ENCODE measurements around the gene C2CD4D.
A peak's percentile ranks its signal among the peaks of the same experiment; 100 is the strongest.
"Not testable (repeated sequence)": the region's sequence is repeated elsewhere in the genome, so short reads cannot be mapped to it uniquely, and the experiment has no call there.

Gene C2CD4D

DNA sequence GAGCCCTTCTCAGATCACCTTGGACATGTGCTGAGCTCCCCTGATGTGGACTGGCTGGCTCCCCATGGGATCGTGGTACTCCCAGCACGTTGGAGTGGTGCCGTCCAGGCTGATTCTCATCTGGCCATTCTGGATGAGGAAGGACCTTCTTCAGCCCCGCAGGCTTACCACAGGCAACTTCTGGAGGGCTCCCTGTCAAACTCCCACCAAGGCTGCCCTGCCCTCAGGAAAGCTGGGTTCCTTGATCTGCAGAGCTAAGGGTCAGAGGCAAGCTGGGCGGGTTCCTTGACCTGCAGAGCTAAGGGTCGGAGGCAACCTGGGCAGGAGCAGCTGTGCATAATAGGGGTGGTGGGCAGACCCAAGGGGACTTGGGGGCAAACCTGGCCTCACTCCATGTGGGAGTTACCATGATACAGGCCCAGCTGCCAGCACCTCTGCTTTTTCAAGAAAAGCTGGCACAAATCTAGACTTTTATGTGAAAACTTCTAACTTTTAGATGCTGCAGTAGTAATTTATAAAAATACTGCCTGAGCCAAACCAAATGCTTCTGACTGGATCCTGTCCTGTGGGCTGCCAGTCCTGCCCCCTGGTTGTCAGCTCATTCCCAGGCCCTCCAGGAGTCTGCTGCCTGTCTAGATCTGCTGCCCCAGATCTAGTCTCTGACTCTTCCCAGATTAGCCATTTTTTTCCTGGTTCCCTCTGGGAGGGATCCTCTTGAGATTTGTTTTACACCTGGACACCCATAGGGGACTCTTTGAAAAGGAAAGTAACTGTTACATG is 19.5 kb upstream of the C2CD4D start:
- DNase-seq (ENCODE audit: low spot score): no peak

DNA sequence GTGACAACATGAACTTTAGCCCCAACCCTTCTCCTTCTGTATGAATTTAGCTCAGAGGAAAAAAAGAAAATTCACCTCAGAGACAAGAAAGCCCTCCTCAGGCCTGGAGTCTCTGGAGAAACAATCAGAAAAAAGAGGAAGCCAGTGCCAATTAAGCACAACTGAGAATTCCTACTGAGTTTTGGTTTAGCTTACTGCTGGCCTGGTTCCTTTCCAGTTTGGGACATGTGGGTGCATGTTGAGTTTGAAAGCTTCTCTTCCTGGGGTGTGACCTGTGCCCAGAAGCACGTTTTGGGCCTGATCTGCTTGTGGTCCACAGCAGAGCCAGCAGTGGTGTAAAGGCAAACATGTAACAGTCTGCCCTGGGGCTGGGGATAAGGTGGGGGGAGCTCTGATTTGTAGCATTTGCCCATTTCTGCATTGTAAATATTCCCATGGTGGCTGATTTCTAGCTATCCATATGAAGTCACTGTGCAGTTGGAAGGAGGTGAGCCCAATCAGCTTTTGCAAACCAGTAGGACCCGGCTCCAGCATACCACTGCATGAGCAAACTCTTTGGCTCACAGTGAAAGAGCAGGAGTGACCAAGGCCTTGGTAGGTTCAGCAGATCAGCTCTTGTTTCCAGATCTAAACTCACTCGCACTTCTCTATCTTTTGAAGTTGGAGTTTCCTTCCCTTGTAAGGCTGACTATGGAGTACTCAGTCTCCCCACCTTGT is 18.6 kb upstream of the C2CD4D start:
- DNase-seq (ENCODE audit: low spot score): no peak

DNA sequence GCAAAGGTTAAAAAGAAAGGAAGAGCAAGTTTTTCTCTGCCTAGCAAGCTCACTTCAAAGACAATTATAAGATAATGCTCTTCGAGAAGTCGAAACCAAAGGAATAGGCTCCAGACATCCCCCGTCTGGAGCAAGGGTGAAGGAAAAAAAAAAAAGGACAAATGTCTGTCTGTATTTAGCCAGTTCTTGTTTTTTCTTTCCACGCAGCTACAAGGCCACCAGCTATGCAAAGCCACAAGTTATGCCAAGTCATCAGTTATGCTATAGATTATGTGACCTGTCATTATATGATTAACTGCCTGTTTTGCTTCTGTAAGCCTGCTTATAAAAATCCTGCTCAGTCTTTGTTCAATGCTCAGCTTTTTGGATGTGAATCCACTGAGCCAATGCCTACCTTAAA is 16.3 kb upstream of the C2CD4D start:
- no peak for DNase-seq (ENCODE audit: low spot score)

DNA sequence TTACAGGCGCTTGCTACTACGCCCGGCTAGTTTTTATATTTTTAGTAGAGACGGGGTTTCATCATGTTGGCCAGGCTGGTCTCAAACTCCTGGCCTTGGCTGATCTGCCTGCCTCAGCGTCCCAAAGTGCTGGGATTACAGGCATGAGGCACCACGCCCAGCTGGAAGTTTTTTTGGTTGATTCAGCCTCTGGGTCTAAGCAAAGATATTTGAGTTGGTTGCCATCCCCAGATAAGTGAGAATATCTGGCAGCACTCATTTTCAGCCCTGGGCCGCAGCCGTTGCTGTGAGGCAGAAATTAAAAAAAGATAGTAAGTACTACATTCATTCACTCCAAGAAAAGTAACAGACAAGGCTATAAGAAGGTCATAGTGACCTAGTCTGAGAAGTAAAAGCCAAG is 15.9 kb upstream of the C2CD4D start:
- not testable (repeated sequence) for DNase-seq (ENCODE audit: low spot score)

DNA sequence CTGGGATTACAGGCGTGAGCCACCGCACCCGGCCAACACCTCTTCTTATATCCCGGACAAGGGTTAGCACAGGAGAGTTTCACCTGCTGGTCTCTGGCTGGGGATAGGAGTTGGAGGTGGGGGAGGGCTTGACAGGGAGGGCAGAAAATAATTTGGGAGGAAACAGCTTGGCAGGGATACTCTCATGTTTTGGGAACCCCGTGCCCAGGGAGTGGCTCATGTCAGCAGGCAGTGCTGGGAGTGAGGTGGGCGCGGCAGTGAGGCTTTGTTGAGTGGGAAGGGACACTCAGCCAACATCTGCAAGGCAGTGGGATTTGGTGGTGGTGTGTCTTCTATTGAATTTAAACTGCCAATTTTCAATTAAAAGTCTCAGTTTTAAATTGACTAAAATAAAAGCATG is 15.0 kb upstream of the C2CD4D start:
- no peak for DNase-seq (ENCODE audit: low spot score)

DNA sequence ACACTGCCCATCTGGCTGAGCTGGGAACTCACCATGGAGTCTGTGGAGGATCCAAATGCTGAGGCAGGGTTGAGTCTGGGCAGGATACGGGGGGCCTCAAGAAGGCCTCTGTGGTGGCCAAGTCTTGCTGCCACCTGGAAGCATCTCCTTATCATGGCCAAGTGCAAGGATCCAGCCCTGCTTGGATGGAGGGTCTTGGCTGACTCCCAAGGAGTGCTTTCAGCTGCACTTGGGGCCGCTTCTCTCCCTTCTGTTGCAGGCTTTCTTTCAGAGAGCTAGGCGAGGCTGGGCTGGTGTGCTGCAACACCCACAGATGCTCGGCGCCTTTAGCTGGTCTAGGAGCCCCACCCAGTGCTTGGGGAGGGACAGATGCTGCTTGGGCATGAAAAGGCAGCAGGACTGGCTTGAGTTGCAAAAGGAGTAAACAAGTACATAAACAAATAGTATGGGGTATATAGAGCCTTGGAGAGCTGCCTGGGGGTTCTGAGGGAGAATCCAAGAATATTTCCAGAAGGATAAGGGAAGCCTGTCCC is 13.9 kb upstream of the C2CD4D start, which contains the start of gene THEM5:
TSS of gene THEM5 (minus strand) at position 302 of the 533 bp plus-strand sequence. CDS start at position 155, 147 bp downstream.
- no peak for DNase-seq (ENCODE audit: low spot score)

DNA sequence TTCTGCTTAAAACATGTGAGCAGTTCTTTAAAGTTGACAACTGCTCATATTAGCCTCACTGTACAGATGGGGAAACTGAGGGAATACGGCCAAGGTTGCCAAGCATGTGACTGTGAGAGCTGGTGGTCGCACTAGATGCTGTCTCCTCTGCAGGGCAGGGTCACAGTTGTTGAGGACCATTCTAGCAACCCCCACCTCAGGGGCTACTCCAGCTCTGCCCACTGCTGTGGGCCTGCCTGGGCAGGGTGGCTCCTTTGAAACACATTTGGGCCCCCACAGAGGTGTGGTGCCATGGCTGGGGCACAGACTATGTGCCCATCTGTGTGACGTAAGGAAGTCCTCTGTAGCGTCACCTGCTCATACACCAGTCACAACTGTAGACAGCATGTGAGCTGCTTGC is 13.1 kb upstream of the C2CD4D start:
- DNase-seq (ENCODE audit: low spot score): no peak

DNA sequence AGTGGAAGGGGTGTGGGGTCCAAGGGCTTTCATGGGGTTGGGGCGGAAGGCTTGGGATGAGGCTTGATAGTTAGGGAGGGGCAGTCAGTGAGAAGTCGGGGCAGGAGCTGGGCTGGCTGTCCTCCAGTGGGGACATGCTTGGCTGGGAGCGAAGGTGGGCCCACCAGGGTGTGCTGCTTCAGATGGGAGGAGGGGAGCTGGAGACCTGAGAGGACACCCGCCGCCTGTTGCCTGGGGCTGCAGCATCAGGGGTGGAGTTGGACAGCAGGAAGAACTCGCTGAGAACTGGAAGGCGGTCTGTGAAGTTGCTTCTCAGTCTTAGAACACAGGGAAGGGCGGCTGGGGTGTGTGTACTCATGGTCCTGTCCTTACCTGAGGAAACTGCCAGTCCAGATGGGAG is 12.3 kb upstream of the C2CD4D start:
- DNase-seq (ENCODE audit: low spot score): no peak

DNA sequence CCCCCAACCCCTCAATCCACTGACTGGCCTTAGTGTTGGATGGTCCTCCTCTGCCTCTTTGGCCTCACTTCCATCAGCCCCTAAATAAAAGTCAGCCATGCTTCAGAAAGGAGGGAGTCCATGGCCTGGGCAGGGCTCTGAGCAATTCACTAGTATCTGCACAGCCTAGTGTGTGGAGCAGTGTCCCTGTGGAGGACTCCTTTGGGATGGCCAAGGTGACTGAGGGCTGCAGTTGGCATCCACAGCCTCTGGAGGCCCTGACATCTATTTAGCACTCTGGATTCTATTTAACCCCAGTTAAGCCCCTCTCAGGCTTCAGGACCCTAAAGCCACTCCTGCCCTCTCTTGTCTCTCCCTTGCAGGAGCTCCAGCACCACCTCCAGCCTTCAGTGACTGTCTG is 10.3 kb upstream of the C2CD4D start:
- DNase-seq (ENCODE audit: low spot score): no peak

DNA sequence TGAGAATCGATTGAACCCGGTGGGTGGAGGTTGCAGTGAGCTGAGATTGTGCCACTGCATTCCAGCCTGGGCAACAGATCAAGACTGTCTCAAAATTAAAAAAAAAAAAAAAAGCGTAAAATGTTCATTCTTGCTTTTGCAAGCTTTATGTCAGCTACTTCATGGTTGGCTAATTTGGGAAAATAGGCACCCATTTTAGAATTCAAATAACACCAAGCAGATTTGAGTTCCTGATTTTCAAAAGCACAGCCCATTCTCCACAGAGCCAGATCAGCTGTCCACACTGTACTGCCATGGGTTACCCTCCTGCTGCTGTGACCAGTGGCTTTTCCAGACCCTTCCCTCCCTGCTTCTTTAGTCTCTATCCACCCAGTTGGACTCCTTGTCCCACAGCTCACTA is 9.5 kb upstream of the C2CD4D start:
- no peak for DNase-seq (ENCODE audit: low spot score)

DNA sequence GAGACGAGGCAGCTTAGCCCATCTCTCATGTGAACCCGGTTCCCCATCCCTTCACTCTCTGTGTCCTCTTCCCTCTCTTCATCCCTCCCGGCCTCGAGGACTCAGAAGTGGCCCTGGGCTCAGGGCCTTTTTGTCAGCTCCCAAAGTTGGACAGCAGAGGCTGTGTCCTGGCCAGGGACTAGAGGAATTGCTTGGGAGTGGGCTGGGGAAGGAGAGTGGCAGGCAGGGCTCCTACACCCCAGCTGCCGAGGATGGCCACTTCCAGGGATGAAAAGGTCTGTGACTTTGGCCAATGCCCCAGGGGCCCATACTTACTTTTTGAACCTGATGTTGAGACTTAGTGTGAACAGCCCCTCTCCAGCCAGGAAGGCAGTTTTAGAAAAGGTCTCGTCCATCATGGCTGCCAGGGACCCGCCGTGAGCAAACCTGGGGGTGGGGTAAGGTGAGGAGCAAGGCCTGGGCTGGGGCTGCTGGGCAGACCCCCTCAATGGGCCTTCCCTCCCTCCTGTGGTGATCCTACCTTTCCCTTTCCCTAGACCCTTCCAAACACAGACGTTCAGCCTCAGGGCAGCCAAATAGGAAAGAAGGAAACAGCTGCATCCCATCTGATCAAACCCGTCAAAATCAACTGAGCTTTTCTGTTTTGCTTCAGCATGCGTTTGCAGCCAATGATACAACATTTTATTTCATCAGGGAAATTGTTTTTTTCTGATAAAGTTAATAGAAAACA is 8.4 kb upstream of the C2CD4D start:
- no peak for DNase-seq (ENCODE audit: low spot score)

DNA sequence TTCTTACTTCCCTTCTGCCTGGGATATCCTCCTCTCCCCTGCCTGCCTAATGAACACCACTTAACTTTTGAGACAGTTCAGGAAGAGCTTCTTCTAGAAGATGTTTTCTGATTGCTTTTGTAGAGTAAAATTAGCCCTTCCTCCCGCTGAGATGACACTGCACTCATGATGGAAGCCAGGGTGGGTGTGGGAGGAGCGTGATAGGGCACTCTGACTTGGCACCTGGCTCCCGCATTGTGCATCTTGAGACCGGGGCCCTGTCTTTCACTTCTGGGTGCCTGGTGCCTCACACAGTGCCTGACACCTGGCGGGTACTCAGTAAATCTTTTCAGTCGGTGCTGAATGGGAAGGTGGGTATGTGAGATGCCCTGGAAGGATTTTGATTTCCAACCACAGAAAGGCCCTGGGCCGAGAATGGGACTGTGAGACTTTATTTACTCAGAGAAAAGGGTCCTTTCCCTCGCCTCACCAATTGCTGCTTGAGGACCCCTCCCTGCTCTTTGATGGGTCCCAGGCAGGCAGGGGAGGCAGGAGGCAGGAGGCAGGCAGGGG is 7.1 kb upstream of the C2CD4D start:
- no peak for DNase-seq (ENCODE audit: low spot score)

DNA sequence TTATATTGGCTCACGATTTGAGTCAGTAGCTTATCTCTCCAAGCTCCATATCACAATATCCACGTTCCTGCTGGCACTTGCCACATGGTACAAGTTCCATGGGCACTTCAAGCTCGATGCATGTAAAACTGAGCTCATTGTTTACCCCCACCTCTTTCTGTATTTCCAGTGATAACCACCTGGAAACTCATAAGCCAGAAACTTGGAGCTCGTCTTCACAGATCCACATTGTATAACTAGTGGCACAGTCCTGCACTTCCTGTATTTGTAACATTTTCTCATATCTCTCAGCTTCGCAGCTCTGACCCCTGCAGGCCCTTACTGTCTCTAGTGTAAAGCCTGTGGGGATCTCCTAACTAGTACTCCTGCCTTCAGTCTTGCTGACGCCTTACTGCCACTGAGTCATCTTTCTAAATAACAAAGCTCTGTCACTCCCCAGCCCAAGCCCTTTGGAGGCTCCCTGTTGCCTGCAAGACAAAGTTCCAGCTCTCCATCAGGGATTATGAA is 6.5 kb upstream of the C2CD4D start:
- peak; percentile 48 for DNase-seq (ENCODE audit: low spot score)

DNA sequence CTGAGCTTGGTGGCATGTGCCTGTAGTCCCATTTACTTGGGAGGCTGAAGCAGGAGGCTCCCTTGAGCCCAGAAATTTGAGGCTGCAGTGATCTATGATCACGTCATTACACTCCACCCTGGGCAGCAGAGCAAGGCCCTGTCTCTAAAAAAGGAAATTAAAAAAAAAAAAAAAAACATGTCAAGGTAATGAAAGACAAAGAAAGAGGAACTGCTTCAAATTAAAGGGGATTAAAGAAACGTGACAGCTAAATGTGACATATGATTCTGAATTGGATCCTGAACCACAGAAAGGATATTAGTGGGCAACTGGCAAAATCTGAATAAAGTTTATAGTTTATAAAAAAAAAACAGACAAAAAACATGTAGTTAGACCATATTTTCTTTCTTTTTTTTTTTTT is 3.8 kb upstream of the C2CD4D start:
- no peak for DNase-seq (ENCODE audit: low spot score)

DNA sequence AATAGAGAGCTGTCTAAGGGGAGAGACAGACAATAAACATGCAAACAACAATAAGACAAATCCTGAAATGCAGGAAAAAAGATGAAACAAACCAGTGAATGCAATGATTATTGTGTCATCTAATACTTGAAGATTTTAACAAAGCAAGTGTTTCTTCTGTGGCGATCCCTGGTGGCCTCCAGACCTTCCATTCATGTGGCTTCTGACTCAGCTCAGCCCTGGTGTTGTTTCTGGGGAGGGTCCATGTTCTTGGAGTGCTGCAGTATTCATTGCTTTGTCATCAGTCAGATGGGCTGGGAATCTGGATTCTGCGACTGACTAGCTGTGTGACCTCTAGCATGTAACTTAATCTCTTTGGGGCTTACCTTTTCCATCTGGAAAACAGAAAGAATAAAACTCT is 1.5 kb upstream of the C2CD4D start:
- DNase-seq (ENCODE audit: low spot score): peak; percentile 35

DNA sequence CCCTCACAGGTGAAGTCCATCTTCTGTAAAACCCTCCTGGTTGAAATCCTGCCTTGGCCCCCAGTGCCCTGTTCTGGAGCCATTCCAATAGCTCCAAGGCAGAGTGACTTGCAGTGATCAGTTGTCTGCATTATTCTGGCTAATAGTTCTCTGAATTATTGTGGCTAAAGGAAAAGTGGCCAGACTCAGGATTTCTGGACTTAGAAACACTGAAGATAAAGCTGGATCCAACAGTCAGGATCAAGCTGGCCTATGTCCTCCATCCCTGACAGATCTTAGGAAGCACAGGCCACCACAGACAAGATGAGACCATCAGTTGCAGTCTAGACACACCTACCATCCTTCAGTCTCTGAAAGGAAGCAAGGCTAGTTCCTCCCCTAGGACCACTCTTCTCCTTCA is 801 bp upstream of the C2CD4D start:
- no peak for DNase-seq (ENCODE audit: low spot score)

DNA sequence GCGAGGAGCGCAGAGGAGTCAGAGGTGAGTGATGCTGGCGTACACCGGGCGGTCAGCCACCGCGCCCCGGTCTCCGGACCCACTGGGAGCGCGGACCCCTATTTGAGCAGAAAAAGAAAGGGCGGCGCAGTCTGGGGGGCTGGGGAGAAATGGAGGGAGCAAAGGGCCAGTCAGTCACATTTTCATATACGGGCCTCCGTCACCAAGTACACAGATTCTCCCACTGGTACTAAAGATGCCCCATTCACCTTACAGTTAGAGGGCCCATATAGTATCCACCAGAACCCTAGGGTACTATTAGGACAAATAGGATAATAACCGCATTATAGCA is 573 bp downstream of the C2CD4D start:
- DNase-seq (ENCODE audit: low spot score): no peak

DNA sequence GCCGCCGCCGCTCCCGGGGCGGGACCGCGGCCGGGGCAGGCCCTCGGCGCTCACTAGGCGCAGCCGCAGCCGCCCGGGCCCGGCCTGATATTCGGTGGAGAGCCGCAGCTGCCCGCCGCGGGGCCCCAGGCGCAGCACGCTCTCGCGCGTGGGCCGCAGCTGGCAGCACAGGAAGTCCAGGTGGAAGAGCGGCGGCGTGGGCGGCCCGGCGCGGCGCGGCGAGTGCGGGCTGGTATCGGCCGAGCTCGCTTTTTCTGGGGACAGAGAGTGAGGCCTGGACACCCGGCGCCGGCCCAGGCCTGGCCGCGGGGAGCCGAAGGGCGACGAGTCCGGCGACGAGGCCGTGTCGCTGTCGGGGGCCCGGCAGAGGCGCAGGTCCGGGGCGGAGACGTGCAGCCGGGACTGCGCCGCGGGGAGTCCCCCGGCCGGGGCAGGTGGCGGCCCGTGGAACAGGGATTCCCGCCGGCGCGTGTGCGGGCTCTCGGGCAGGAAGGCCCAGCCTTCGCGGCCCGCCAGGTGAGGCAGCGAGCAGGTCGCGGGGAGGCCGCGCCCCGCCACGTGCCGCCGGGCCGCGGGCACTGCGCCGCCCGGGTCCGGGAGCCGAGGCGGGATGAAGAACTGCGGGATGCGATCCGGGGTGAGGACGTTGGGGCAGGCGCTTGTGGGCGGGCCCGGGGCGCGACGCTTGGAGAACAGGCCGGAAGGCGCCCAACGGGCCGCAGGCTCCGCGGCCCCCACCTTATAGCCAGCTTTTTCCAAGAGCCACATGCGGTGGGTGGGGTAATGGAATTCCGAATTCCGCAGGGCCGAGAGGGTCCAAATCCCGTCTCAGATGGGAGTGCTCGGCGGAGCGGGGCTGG is 1.2 kb downstream of the C2CD4D start:
- DNase-seq (ENCODE audit: low spot score): no peak

DNA sequence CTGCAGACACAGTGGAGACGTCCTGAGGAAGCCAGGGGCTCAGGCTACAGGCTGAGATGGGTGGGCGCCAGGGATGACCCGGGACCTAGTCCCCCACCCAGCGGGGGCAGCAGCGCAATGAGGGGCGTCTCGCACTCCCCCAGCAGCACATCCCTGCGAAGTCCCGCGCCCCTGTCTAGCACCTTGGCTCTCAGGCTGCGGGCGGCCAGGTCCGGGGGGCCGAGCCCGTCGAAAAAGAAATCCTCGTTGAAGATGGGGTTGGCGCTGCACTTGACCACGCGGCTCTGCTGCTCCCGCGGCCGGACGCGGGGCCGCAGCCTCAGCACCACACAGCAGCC is 1.8 kb downstream of the C2CD4D start:
- DNase-seq (ENCODE audit: low spot score): no peak

DNA sequence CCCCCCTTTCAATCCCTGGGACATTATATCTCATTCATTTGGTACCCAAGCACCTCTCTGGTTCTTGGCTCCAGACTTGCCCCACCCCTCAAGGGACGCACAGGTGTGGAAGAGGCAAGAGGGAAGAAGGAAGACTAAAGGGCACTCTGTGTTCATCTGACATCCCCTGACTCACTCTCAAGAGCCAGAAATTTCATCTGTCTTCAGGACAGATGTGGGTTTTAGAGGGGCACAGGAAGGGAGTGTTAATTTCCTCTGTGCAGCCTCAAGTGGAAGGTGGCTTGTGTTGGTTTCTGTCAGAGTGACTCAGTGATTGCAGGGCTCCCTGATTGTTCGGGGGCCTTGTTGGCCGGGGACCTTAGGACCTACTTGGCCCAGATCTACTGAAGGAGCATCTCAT is 2.4 kb downstream of the C2CD4D start:
- no peak for DNase-seq (ENCODE audit: low spot score)

DNA sequence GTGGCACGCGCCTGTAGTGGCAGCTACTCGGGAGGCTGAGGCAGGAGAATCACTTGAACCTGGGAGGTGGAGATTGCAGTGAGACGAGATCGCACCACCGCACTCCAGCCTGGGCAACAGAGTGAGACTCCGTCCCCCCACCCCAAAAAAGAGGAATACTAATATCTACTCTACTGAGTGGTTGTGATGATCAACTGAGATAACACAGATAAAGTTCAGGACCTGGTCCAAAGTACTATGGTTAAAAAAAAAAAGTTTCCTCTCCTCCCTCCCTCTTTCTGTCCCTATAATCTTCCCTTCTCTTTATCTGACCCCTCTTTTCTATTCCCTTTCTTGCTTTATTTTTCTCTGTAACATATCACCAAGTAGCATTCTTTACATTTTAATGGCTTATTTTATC is 4.0 kb downstream of the C2CD4D start:
- DNase-seq (ENCODE audit: low spot score): no peak

DNA sequence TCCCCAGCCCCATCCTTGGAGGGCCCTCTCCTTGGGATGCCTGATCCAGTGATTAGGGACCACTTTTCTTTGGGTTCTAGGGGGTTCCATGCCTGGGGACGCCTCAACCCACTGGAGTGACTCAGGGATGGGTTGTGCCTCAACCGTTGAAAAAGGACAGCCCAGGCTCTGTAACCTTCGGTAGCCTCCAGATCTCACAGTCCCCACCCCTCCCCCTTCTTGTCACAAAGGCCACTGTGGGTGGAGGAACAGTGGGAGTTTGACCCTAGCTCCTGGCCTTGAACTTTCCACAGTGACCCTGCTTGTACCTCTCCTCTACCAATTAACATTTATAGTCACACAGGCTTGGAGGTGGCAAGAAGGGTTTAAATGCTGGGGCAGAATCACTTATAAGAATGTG is 5.4 kb downstream of the C2CD4D start:
- no peak for DNase-seq (ENCODE audit: low spot score)

Data from kidney capillary endothelial cell (primary cell).